Lower lobe of right lung (tissue), 2 donors: Measurements from ENCODE around the gene CRYGN. TPM values are rescaled to one million over a fixed set of nuclear protein-coding genes. Genes with fewer than 3 reads are reported as not detected.

Experiments used
- ATAC-seq, 2 donors: fragments of 200-7000 bp; cut with Tn5 transposase; one replicate each; pipeline ENCODE4 v1.9.1; 2020 to 2022; ENCODE audit warnings: mild to moderate bottlenecking in 2 of 2, moderate library complexity in 2 of 2
- DNase-seq: peaks from one replicate; pipeline ENCODE4 v3.0.0-alpha.2; 2020
- H3K27ac ChIP-seq: fragments of 200-600 bp; one replicate; pipeline ENCODE4 v1.8.0; 2022
- H3K27me3 ChIP-seq: fragments of 200-600 bp; one replicate; pipeline ENCODE4 v1.8.0; 2022; ENCODE audit warnings: low read depth
- H3K36me3 ChIP-seq: fragments of 200-600 bp; one replicate; pipeline ENCODE4 v1.8.0; 2022; ENCODE audit warnings: mild to moderate bottlenecking
- H3K4me1 ChIP-seq: fragments of 200-600 bp; one replicate; pipeline ENCODE4 v1.8.0; 2022
- H3K4me3 ChIP-seq: fragments of 200-600 bp; one replicate; pipeline ENCODE4 v1.8.0; 2022; ENCODE audit warnings: mild to moderate bottlenecking
- H3K9me3 ChIP-seq: fragments of 200-600 bp; one replicate; pipeline ENCODE4 v1.8.0; 2022
- intact Hi-C: fragments of 100-400 bp; cut with DNase I; formaldehyde crosslinking; loops from one replicate; pipeline ENCODE4 v1.11.0; 2022
- total RNA-seq: library from RNA; stranded (reverse); fragmentation: NEBNext Ultra II Directional; extraction: Animal tissue kit (Norgen Biotek cat#: 25700); gene quantifications from one replicate; pipeline ENCODE4 v1.2.1, GENCODE V29; 2021
- TF ChIP-seq, protein P1 (sequence below): fragments of 200-600 bp; IDR thresholded peaks from one replicate; pipeline ENCODE4 v1.8.0; 2022; ENCODE audit warnings: antibody characterized with exemption, mild to moderate bottlenecking
- donor health status: DM: no; HTN: yes; CAD: no; lungs with severe emphysema.

CRYGN gene
- total RNA-seq, 1 donor from 2014 or later: not detected

- H3K36me3 ChIP-seq: no peaks in the 10 kb centered on the region
- ATAC-seq (peak in 1 of 2 donors; percentile 52), DNase-seq (peak; percentile 53)
- no peak overlapping the region for H3K4me3 ChIP-seq
- no peaks in the 10 kb centered on the region for H3K27me3 ChIP-seq
- no peaks in the 10 kb centered on the region for H3K9me3 ChIP-seq
- H3K4me1 ChIP-seq: peaks cover 42% of the 10 kb centered on the region
- H3K27ac ChIP-seq: peak overlapping the region; percentile 56
- TF ChIP-seq, protein P1, sequence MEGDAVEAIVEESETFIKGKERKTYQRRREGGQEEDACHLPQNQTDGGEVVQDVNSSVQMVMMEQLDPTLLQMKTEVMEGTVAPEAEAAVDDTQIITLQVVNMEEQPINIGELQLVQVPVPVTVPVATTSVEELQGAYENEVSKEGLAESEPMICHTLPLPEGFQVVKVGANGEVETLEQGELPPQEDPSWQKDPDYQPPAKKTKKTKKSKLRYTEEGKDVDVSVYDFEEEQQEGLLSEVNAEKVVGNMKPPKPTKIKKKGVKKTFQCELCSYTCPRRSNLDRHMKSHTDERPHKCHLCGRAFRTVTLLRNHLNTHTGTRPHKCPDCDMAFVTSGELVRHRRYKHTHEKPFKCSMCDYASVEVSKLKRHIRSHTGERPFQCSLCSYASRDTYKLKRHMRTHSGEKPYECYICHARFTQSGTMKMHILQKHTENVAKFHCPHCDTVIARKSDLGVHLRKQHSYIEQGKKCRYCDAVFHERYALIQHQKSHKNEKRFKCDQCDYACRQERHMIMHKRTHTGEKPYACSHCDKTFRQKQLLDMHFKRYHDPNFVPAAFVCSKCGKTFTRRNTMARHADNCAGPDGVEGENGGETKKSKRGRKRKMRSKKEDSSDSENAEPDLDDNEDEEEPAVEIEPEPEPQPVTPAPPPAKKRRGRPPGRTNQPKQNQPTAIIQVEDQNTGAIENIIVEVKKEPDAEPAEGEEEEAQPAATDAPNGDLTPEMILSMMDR: no peak
- intact Hi-C loops: no loop called here
Measured at GRCh38 chr7:151426441-151426903, 13.5 kb downstream of the CRYGN start.

DNA sequence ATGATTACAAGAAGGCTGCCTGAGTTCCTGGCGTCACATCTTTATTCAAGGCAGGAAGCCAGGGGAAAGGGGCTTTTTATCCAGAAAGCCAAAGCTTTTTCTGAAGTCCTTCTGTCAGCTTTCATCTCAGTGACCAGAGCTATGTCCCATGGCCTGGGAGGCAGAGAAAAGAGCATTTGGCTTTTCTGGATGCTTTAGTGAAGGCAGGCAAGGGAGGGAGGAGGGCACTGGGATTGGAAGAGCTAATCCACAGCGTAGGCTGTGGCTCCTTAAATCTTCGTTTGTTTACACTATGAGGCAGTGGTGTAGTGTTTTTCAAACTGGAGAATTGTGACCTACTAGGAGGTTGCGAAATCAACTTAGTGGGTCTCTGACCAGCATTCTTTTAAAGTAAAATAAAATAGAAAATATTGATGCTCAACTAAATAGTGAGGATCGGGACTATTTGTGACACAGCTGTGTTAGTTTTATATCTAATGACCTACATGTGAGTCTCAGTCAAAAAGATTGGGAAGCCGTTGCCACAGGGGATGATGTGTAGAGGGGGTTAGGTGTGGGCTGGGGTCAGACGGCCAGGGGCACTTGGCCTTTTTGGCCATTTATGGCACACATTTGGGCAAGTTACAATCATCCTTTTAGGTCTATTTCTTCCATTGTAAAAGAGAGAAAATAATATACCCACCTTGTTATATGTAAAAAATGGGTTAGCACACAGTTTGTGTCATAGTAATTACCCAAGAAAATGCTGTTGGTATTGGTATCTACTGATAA is 14.1 kb downstream of the CRYGN start:
- TF ChIP-seq, protein P1: no peak
- H3K4me3 ChIP-seq: no peak overlapping the region
- intact Hi-C loops: no loop called here
- no peaks in the 10 kb centered on the region for H3K36me3 ChIP-seq
- H3K27me3 ChIP-seq: no peaks in the 10 kb centered on the region
- DNase-seq (no peak), ATAC-seq (peak; percentile 64 to 68)
- no peaks in the 10 kb centered on the region for H3K9me3 ChIP-seq
- H3K27ac ChIP-seq: peak overlapping the region; percentile 56
- peaks cover 42% of the 10 kb centered on the region for H3K4me1 ChIP-seq

- ATAC-seq (no peak), DNase-seq (no peak)
- H3K27me3 ChIP-seq: no peaks in the 10 kb centered on the region
- peaks cover 37% of the 10 kb centered on the region for H3K4me1 ChIP-seq
- TF ChIP-seq, protein P1: no peak
- no peak overlapping the region for H3K4me3 ChIP-seq
- no peaks in the 10 kb centered on the region for H3K36me3 ChIP-seq
- intact Hi-C loops: no loop called here
- no peak overlapping the region for H3K27ac ChIP-seq
- H3K9me3 ChIP-seq: no peaks in the 10 kb centered on the region
Measured at GRCh38 chr7:151424799-151425198, 15.1 kb downstream of the CRYGN start.

DNA sequence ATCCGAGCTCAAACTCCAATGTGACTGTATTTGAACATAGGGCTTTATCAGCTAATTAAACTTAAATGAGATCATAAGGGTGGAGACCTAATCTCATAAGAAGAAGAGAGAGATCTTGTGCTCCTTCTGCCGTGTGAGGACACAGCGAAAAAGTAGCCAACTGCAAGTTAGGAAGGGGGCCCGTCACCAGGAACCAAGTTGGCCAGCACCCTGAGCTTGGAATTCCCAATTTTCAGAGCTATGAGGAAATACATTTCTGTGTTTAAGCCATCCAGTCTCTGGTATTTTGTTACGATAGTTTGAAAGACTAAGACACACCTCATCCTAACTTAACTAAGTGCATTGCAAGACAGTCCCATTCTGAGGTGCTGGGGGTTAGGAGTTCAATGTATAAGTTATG is 16.0 kb downstream of the CRYGN start:
- TF ChIP-seq, protein P1: no peak
- Histone ChIP-seq H3K9me3 (peaks cover 5% of the 10 kb centered on the region), H3K36me3 (no peaks in the 10 kb centered on the region), H3K27me3 (no peaks in the 10 kb centered on the region), H3K4me1 (peaks cover 29% of the 10 kb centered on the region), H3K27ac (no peak overlapping the region), H3K4me3 (no peak overlapping the region)
- intact Hi-C loops: no loop called here
- no peak for DNase-seq
- ATAC-seq: no peak

GRCh38 chr7:151423226-151423625 is 16.7 kb downstream of the CRYGN start:
- intact Hi-C loops: no loop called here
- Histone ChIP-seq H3K4me3 (no peak overlapping the region), H3K36me3 (no peaks in the 10 kb centered on the region), H3K27ac (no peak overlapping the region), H3K9me3 (peaks cover 5% of the 10 kb centered on the region), H3K27me3 (no peaks in the 10 kb centered on the region), H3K4me1 (peaks cover 22% of the 10 kb centered on the region)
- TF ChIP-seq, protein P1: no peak
- no peak for DNase-seq
- no peak for ATAC-seq
